Measurements from ENCODE around the gene ABO.
"Not testable (repeated sequence)": the region's sequence is repeated elsewhere in the genome, so short reads cannot be mapped to it uniquely, and the experiment has no call there.

Gene ABO

GRCh38 chr9:133238272-133238850, 36.6 kb downstream of the ABO start:
- TF ChIP-seq CTCF (IDR thresholded peaks at IDR 0.05; ENCODE audit: poor library complexity, severe bottlenecking), result no peak
- ATAC-seq (ENCODE audit: low read depth) (no peak), DNase-seq (ENCODE audit: low spot score) (no peak)
- Histone ChIP-seq H3K36me3 (ENCODE audit: low read depth) (no peaks in the 10 kb centered on the region), H3K9me3 (ENCODE audit: severe bottlenecking) (no peaks in the 10 kb centered on the region), H3K4me3 (ENCODE audit: severe bottlenecking) (no peak overlapping the region), H3K27ac (ENCODE audit: poor library complexity, severe bottlenecking) (no peak overlapping the region), H3K4me1 (ENCODE audit: insufficient read depth, poor library complexity, severe bottlenecking) (no peaks in the 10 kb centered on the region), H3K27me3 (ENCODE audit: insufficient read depth, poor library complexity, severe bottlenecking) (no peaks in the 10 kb centered on the region)

- DNase-seq (ENCODE audit: low spot score) (no peak), ATAC-seq (ENCODE audit: low read depth) (no peak)
- Histone ChIP-seq H3K4me3 (ENCODE audit: severe bottlenecking) (no peak overlapping the region), H3K27ac (ENCODE audit: poor library complexity, severe bottlenecking) (no peak overlapping the region), H3K4me1 (ENCODE audit: insufficient read depth, poor library complexity, severe bottlenecking) (no peaks in the 10 kb centered on the region), H3K27me3 (ENCODE audit: insufficient read depth, poor library complexity, severe bottlenecking) (no peaks in the 10 kb centered on the region), H3K36me3 (ENCODE audit: low read depth) (no peaks in the 10 kb centered on the region), H3K9me3 (ENCODE audit: severe bottlenecking) (no peaks in the 10 kb centered on the region)
- TF ChIP-seq CTCF (IDR thresholded peaks at IDR 0.05; ENCODE audit: poor library complexity, severe bottlenecking), result no peak
These were observed 37.8 kb downstream of the ABO start for GRCh38 chr9:133237035-133237731.

- H3K36me3 ChIP-seq (ENCODE audit: low read depth); H3K4me1 ChIP-seq (ENCODE audit: insufficient read depth, poor library complexity, severe bottlenecking); H3K27ac ChIP-seq (ENCODE audit: poor library complexity, severe bottlenecking); DNase-seq (ENCODE audit: low spot score); H3K9me3 ChIP-seq (ENCODE audit: severe bottlenecking); H3K27me3 ChIP-seq (ENCODE audit: insufficient read depth, poor library complexity, severe bottlenecking); H3K4me3 ChIP-seq (ENCODE audit: severe bottlenecking): not testable (repeated sequence)
- ATAC-seq (ENCODE audit: low read depth), result 0 out of 3 replicates have a peak, but pooled peaks have one; percentile 21
These were observed 38.5 kb downstream of the ABO start for GRCh38 chr9:133236291-133237034.

GRCh38 chr9:133235549-133236222, 39.3 kb downstream of the ABO start:
- TF ChIP-seq CTCF (IDR thresholded peaks at IDR 0.05; ENCODE audit: poor library complexity, severe bottlenecking), result no peak
- H3K36me3 ChIP-seq (ENCODE audit: low read depth), result no peaks in the 10 kb centered on the region
- H3K27ac ChIP-seq (ENCODE audit: poor library complexity, severe bottlenecking), result no peak overlapping the region
- DNase-seq (ENCODE audit: low spot score), result no peak
- no peak overlapping the region for H3K4me3 ChIP-seq (ENCODE audit: severe bottlenecking)
- no peaks in the 10 kb centered on the region for H3K27me3 ChIP-seq (ENCODE audit: insufficient read depth, poor library complexity, severe bottlenecking)
- H3K4me1 ChIP-seq (ENCODE audit: insufficient read depth, poor library complexity, severe bottlenecking), result no peaks in the 10 kb centered on the region
- ATAC-seq (ENCODE audit: low read depth), result no peak
- no peaks in the 10 kb centered on the region for H3K9me3 ChIP-seq (ENCODE audit: severe bottlenecking)

GRCh38 chr9:133234577-133235322, 40.3 kb downstream of the ABO start:
- H3K9me3 ChIP-seq (ENCODE audit: severe bottlenecking), result no peaks in the 10 kb centered on the region
- no peak for ATAC-seq (ENCODE audit: low read depth)
- no peak overlapping the region for H3K27ac ChIP-seq (ENCODE audit: poor library complexity, severe bottlenecking)
- no peaks in the 10 kb centered on the region for H3K36me3 ChIP-seq (ENCODE audit: low read depth)
- no peak for TF ChIP-seq CTCF (IDR thresholded peaks at IDR 0.05; ENCODE audit: poor library complexity, severe bottlenecking)
- DNase-seq (ENCODE audit: low spot score), result no peak
- no peak overlapping the region for H3K4me3 ChIP-seq (ENCODE audit: severe bottlenecking)
- H3K4me1 ChIP-seq (ENCODE audit: insufficient read depth, poor library complexity, severe bottlenecking), result no peaks in the 10 kb centered on the region
- no peaks in the 10 kb centered on the region for H3K27me3 ChIP-seq (ENCODE audit: insufficient read depth, poor library complexity, severe bottlenecking)
